ENCODE data around the gene MAGEB17. TPM values are rescaled to one million over a fixed set of nuclear protein-coding genes. Genes with fewer than 3 reads are reported as not detected.
"Not testable (repeated sequence)": the region's sequence is repeated elsewhere in the genome, so short reads cannot be mapped to it uniquely, and the experiment has no call there.

The MAGEB17 gene
- total RNA-seq, 1 donor from 2014 or later = not detected

DNA sequence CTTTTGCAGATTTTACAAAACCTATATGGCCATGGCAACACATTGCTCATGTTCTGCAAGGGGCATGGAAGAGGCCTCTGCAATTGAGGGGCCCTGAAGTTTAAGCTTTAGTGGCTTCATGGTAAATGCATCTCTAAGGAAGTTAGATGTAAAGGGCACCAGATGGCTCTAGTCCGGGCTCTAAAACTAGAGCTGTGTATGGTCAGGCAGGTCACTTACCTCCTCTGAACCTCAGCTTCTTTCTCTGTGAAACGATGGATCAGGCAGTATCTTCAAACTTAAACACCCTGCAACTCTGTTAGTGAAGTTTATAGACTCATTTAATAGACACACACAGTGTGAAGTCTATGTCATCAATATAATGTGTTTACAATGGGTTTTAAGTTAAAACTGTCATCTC lies 10.0 kb downstream of the MAGEB17 start:
- TF ChIP-seq POLR2AphosphoS5 (IDR thresholded peaks at IDR 0.05; ENCODE audit: insufficient read depth in 1 of 2, low read depth in 1 of 2) = no peak
- no peak for TF ChIP-seq POLR2A (IDR thresholded peaks at IDR 0.05)
- TF ChIP-seq CTCF (IDR thresholded peaks at IDR 0.05) = no peak
- Histone ChIP-seq H3K9me3 (no peaks in the 10 kb centered on the region), H3K4me1 (no peaks in the 10 kb centered on the region), H3K36me3 (no peaks in the 10 kb centered on the region), H3K27ac (no peak overlapping the region), H3K4me3 (no peak overlapping the region), H3K27me3 (no peaks in the 10 kb centered on the region)
- DNase-seq (ENCODE audit: extremely low spot score in 2 of 2) = no peak
- intact Hi-C loops (cut with DNase I) = no loop called here

GRCh38 chrX:16183843-16184242 lies 16.6 kb downstream of the MAGEB17 start:
- H3K27me3 ChIP-seq; DNase-seq (ENCODE audit: extremely low spot score in 2 of 2); H3K9me3 ChIP-seq; H3K4me1 ChIP-seq; H3K36me3 ChIP-seq; intact Hi-C loops (cut with DNase I); H3K4me3 ChIP-seq; H3K27ac ChIP-seq: not testable (repeated sequence)

- no peak for DNase-seq (ENCODE audit: extremely low spot score in 2 of 2)
- H3K36me3 ChIP-seq = no peaks in the 10 kb centered on the region
- no peak overlapping the region for H3K4me3 ChIP-seq
- intact Hi-C loops (cut with DNase I) = no loop called here
- no peaks in the 10 kb centered on the region for H3K27me3 ChIP-seq
- H3K9me3 ChIP-seq = no peaks in the 10 kb centered on the region
- no peaks in the 10 kb centered on the region for H3K4me1 ChIP-seq
- no peak for TF ChIP-seq CTCF (IDR thresholded peaks at IDR 0.05)
- no peak for TF ChIP-seq POLR2AphosphoS5 (IDR thresholded peaks at IDR 0.05; ENCODE audit: insufficient read depth in 1 of 2, low read depth in 1 of 2)
- TF ChIP-seq POLR2A (IDR thresholded peaks at IDR 0.05) = no peak
- H3K27ac ChIP-seq = no peak overlapping the region
These were observed 18.4 kb downstream of the MAGEB17 start for GRCh38 chrX:16185725-16186136.

DNA sequence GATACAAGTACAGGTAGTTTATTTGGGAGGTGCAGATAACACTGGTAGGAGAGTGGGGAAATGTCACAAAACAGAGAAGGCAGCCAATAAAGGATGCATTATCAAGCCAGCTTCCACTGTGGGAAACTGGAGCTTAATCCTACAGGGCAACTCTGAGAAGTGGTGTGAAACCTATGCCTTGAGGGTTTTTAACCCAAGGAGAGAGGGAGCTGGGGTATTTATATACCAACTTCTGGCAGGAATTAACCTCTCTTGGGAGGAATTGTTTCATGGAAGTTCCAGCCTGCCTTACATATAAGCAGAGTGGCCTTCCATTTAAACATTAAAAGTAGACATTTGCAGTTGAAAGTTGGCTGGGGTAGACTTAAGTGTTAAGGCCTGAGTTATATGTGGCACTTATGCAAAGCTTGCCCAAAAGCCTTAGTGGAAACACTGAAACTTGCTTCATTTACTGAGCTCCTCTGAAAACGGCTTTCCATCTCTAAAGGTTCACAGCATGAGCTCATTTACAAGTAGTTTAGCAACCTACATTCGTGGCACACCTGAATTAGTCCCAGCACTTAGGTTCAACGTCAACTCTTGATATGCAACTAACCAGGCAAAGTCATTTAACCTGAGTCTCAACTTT lies 19.2 kb downstream of the MAGEB17 start:
- H3K9me3 ChIP-seq = no peaks in the 10 kb centered on the region
- H3K4me1 ChIP-seq = no peaks in the 10 kb centered on the region
- no peak for DNase-seq (ENCODE audit: extremely low spot score in 2 of 2)
- H3K27ac ChIP-seq = no peak overlapping the region
- intact Hi-C loops (cut with DNase I) = no loop called here
- H3K4me3 ChIP-seq = no peak overlapping the region
- no peak for TF ChIP-seq POLR2AphosphoS5 (IDR thresholded peaks at IDR 0.05; ENCODE audit: insufficient read depth in 1 of 2, low read depth in 1 of 2)
- no peak for TF ChIP-seq CTCF (IDR thresholded peaks at IDR 0.05)
- TF ChIP-seq POLR2A (IDR thresholded peaks at IDR 0.05) = no peak
- no peaks in the 10 kb centered on the region for H3K27me3 ChIP-seq
- H3K36me3 ChIP-seq = no peaks in the 10 kb centered on the region

- Histone ChIP-seq H3K4me3 (no peak overlapping the region), H3K4me1 (no peaks in the 10 kb centered on the region), H3K36me3 (no peaks in the 10 kb centered on the region), H3K27me3 (no peaks in the 10 kb centered on the region), H3K27ac (no peak overlapping the region), H3K9me3 (no peaks in the 10 kb centered on the region)
- intact Hi-C loops (cut with DNase I) = no loop called here
- no peak for TF ChIP-seq CTCF (IDR thresholded peaks at IDR 0.05)
- no peak for DNase-seq (ENCODE audit: extremely low spot score in 2 of 2)
These were observed 19.9 kb downstream of the MAGEB17 start for GRCh38 chrX:16187024-16187760.

All from vagina (tissue), 2 donors.